T-helper 1 cell treated with Interleukin-12 subunit alpha and Interleukin-12 subunit beta and Interleukin-4 antibody, amounts not matched to agents 30 ng/mL and 1 ng/mL, for 36 hours (primary cell): ENCODE measurements around the gene STIM1. TPM values are rescaled to one million over a fixed set of nuclear protein-coding genes. Genes with fewer than 3 reads are reported as not detected.

Experiments used
- intact Hi-C: fragments of 100-400 bp; cut with micrococcal nuclease; formaldehyde crosslinking; loops from one replicate; pipeline ENCODE4 v1.15.1; 2024
- total RNA-seq: library from RNA; stranded (reverse); gene quantifications from 2 replicates; pipeline ENCODE4 v1.2.3, GENCODE V29; 2022

STIM1 gene
- total RNA-seq, 1 donor from 2014 or later: 110 TPM

GRCh38 chr11:3964935-3965604, 109.6 kb downstream of the STIM1 start:
- intact Hi-C loops: no loop called here

GRCh38 chr11:3967695-3968094, 112.2 kb downstream of the STIM1 start:
- intact Hi-C loops: loop anchor here (2.0 kb wide), 1 partner anchor 13 kb away; no protein-coding TSS in a partner anchor

- intact Hi-C loops: loop anchor here (1.0 to 2.0 kb wide), 5 partner anchors 10 to 27 kb away; no protein-coding TSS in a partner anchor
Observed at GRCh38 chr11:3969200-3969599, 113.7 kb downstream of the STIM1 start.

- intact Hi-C loops: loop anchor here (1.0 to 2.0 kb wide), 5 partner anchors 10 to 27 kb away; no protein-coding TSS in a partner anchor
Observed at GRCh38 chr11:3969613-3970012, 114.1 kb downstream of the STIM1 start.

GRCh38 chr11:3970108-3970507, 114.6 kb downstream of the STIM1 start:
- intact Hi-C loops: no loop called here

GRCh38 chr11:3971756-3972404, 116.4 kb downstream of the STIM1 start:
- intact Hi-C loops: loop anchor here (1.0 kb wide), 1 partner anchor 117 kb away; the partner anchor contains the start of gene STIM1

- intact Hi-C loops: loop anchor here (1.0 kb wide), 1 partner anchor 117 kb away; the partner anchor contains the start of gene STIM1
Observed at GRCh38 chr11:3972431-3972830, 117.0 kb downstream of the STIM1 start.

GRCh38 chr11:3977078-3977477, 121.6 kb downstream of the STIM1 start:
- intact Hi-C loops: no loop called here

- intact Hi-C loops: no loop called here
Observed at GRCh38 chr11:3981084-3981633, 125.7 kb downstream of the STIM1 start.

- intact Hi-C loops: no loop called here
Observed at GRCh38 chr11:3982431-3982830, 127.0 kb downstream of the STIM1 start.

- intact Hi-C loops: no loop called here
Observed at GRCh38 chr11:3983101-3983500, 127.6 kb downstream of the STIM1 start.

GRCh38 chr11:3984896-3985295, 129.4 kb downstream of the STIM1 start:
- intact Hi-C loops: loop anchor here (1.0 to 5.0 kb wide), 4 partner anchors 64 to 136 kb away; no protein-coding TSS in a partner anchor

- intact Hi-C loops: loop anchor here (1.0 to 5.0 kb wide), 4 partner anchors 65 to 136 kb away; no protein-coding TSS in a partner anchor
Observed at GRCh38 chr11:3985631-3986030, 130.2 kb downstream of the STIM1 start.

GRCh38 chr11:3986301-3986700, 130.8 kb downstream of the STIM1 start:
- intact Hi-C loops: loop anchor here (5.0 kb wide), 1 partner anchor 86 kb away; no protein-coding TSS in a partner anchor

- intact Hi-C loops: loop anchor here (5.0 kb wide), 1 partner anchor 83 kb away; no protein-coding TSS in a partner anchor
Observed at GRCh38 chr11:3989276-3989920, 133.9 kb downstream of the STIM1 start.

- intact Hi-C loops: loop anchor here (1.0 to 5.0 kb wide), 3 partner anchors 21 to 82 kb away; no protein-coding TSS in a partner anchor
Observed at GRCh38 chr11:3989921-3990290, 134.4 kb downstream of the STIM1 start.

- intact Hi-C loops: loop anchor here (1.0 kb wide), 2 partner anchors 21 to 43 kb away; no protein-coding TSS in a partner anchor
Observed at GRCh38 chr11:3990406-3990805, 134.9 kb downstream of the STIM1 start.

- intact Hi-C loops: no loop called here
Observed at GRCh38 chr11:3992964-3993363, 137.5 kb downstream of the STIM1 start.

- intact Hi-C loops: no loop called here
Observed at GRCh38 chr11:3994030-3994640, 138.7 kb downstream of the STIM1 start.

GRCh38 chr11:3995307-3995706, 139.8 kb downstream of the STIM1 start:
- intact Hi-C loops: no loop called here
